H1 (cell line): ENCODE measurements around the gene RGS5. TPM values are rescaled to one million over a fixed set of nuclear protein-coding genes. Genes with fewer than 3 reads are reported as not detected.

ENCODE experiments used
- CTCF ChIA-PET: fragments of 300-600 bp; sonication (Branson Sonifier 250); formaldehyde crosslinking; loops from one replicate; lab custom pipeline; 2021; ENCODE audit not compliant: partially characterized antibody; lab: Charles Lee
- POLR2A ChIA-PET: fragments of 300-600 bp; sonication (Branson Sonifier 250); formaldehyde crosslinking; loops from one replicate; lab custom pipeline; 2021; ENCODE audit warnings: inconsistent platforms; ENCODE audit not compliant: partially characterized antibody; lab: Charles Lee
- DNase-seq, 2 experiments: peaks; one replicate each; pipeline versions ENCODE4 v3.0.0 to v3.0.0-alpha.2; 2010 to 2022; ENCODE audit warnings: low spot score in 2 of 2, low read depth in 1 of 2, mixed read lengths in 1 of 2
- FAIRE-seq: peaks from 2 replicates; lab custom pipeline; 2011; peaks lifted over from hg19 to GRCh38; lab: Jason Lieb, UNC
- H2AFZ ChIP-seq: 2 replicates; pipeline ENCODE4 v1.8.1; 2012; ENCODE audit warnings: low read length, inconsistent platforms
- H2AK5ac ChIP-seq: 2 replicates; pipeline ENCODE4 v1.6.1; 2013; ENCODE audit warnings: low read depth, low read length
- H2BK120ac ChIP-seq: replicated peaks from 2 replicates; pipeline ENCODE3; 2013; ENCODE audit warnings: low read depth, low read length, inconsistent platforms
- H2BK12ac ChIP-seq: 2 replicates; pipeline ENCODE4 v1.6.1; 2013; ENCODE audit warnings: low read depth, low read length
- H2BK15ac ChIP-seq: 2 replicates; pipeline ENCODE4 v1.6.1; 2013; ENCODE audit warnings: low read length
- H2BK20ac ChIP-seq: 2 replicates; pipeline ENCODE4 v1.6.1; 2013; ENCODE audit warnings: low read length
- H2BK5ac ChIP-seq: 2 replicates; pipeline ENCODE4 v1.6.1; 2013; ENCODE audit warnings: low read depth, low read length
- H3K14ac ChIP-seq: 2 replicates; pipeline ENCODE4 v1.6.1; 2013; ENCODE audit warnings: inconsistent platforms; ENCODE audit not compliant: insufficient read length
- H3K18ac ChIP-seq: 2 replicates; pipeline ENCODE4 v1.6.1; 2013; ENCODE audit warnings: low read length; ENCODE audit errors: extremely low read depth
- H3K23ac ChIP-seq: 2 replicates; pipeline ENCODE4 v1.6.1; 2013; ENCODE audit warnings: inconsistent platforms; ENCODE audit not compliant: insufficient read length
- H3K23me2 ChIP-seq: 2 replicates; pipeline ENCODE4 v1.6.1; 2013; ENCODE audit warnings: low read depth, low read length
- H3K27ac ChIP-seq: 2 replicates; pipeline ENCODE4 v1.6.1; 2011; ENCODE audit warnings: low read depth, low read length, inconsistent platforms
- H3K27me3 ChIP-seq, 4 experiments: replicated peaks in 1 of 4; 1 replicate in 1 of 4; 2 replicates in 3 of 4; pipeline versions ENCODE4 v1.6.1 to v1.8.1; 2011 to 2013; ENCODE audit warnings: low read length in 3 of 4, mild to moderate bottlenecking in 3 of 4, inconsistent platforms in 2 of 4, mixed read lengths in 2 of 4, moderate library complexity in 1 of 4; ENCODE audit not compliant: control insufficient read depth in 3 of 4, insufficient read depth in 3 of 4; ENCODE audit errors: extremely low read depth in 1 of 4
- H3K36me3 ChIP-seq, 4 experiments: 2 replicates each; pipeline versions ENCODE4 v1.6.1 to v1.8.1; 2011 to 2013; ENCODE audit warnings: mild to moderate bottlenecking in 4 of 4, low read length in 3 of 4, moderate library complexity in 2 of 4, control low read depth in 1 of 4, inconsistent platforms in 1 of 4; ENCODE audit not compliant: insufficient read depth in 4 of 4, control insufficient read depth in 2 of 4
- H3K4ac ChIP-seq: replicated peaks from 2 replicates; pipeline ENCODE3; 2013; ENCODE audit warnings: low read length, low read depth, mixed read lengths, inconsistent platforms; ENCODE audit not compliant: insufficient read length
- H3K4me1 ChIP-seq, 4 experiments: replicated peaks in 1 of 4; 1 replicate in 1 of 4; 2 replicates in 3 of 4; pipeline versions ENCODE4 v1.6.1 to v1.8.1; 2011 to 2013; ENCODE audit warnings: low read length in 3 of 4, inconsistent platforms in 2 of 4, mixed read lengths in 1 of 4; ENCODE audit not compliant: insufficient read depth in 4 of 4, control insufficient read depth in 3 of 4
- H3K4me2 ChIP-seq, 2 experiments: 2 replicates each; pipeline versions ENCODE4 v1.6.1 to v1.8.1; 2011 to 2013; ENCODE audit warnings: low read depth in 2 of 2, low read length in 2 of 2, control low read depth in 1 of 2, inconsistent platforms in 1 of 2, mild to moderate bottlenecking in 1 of 2; ENCODE audit not compliant: insufficient read depth in 1 of 2
- H3K4me3 ChIP-seq, 4 experiments: fragments of 200-600, 300-600 bp in 1 of 4; sonication (generic), shearing (Covaris generic), sonication (Bioruptor Twin) in 1 of 4; 2 replicates each; pipeline versions ENCODE4 v1.5.1 to v1.8.1; 2011 to 2016; ENCODE audit warnings: low read length in 4 of 4, low read depth in 3 of 4, control low read depth in 2 of 4, inconsistent platforms in 2 of 4, mild to moderate bottlenecking in 2 of 4, mixed read lengths in 1 of 4, moderate library complexity in 1 of 4; ENCODE audit not compliant: insufficient read depth in 2 of 4; ENCODE audit errors: extremely low read depth in 1 of 4
- H3K56ac ChIP-seq: replicated peaks from 2 replicates; pipeline ENCODE3; 2013; ENCODE audit warnings: low read depth, mild to moderate bottlenecking, mixed read lengths, low read length, inconsistent platforms; ENCODE audit not compliant: insufficient read length
- H3K79me1 ChIP-seq: 2 replicates; pipeline ENCODE4 v1.6.1; 2013; ENCODE audit warnings: low read depth, low read length, control low read depth
- H3K79me2 ChIP-seq, 2 experiments: 2 replicates each; pipeline versions ENCODE4 v1.6.1 to v1.8.1; 2012 to 2013; ENCODE audit warnings: low read length in 2 of 2, mild to moderate bottlenecking in 2 of 2, inconsistent platforms in 1 of 2; ENCODE audit not compliant: insufficient read depth in 2 of 2, control insufficient read depth in 1 of 2
- H3K9ac ChIP-seq, 4 experiments: replicated peaks in 1 of 4; 1 replicate in 1 of 4; 2 replicates in 3 of 4; pipeline versions ENCODE4 v1.6.1 to v1.8.1; 2011 to 2013; ENCODE audit warnings: low read depth in 3 of 4, low read length in 3 of 4, control low read depth in 2 of 4, mild to moderate bottlenecking in 2 of 4, moderate library complexity in 2 of 4, inconsistent platforms in 1 of 4; ENCODE audit errors: extremely low read depth in 1 of 4
- H3K9me3 ChIP-seq, 2 experiments: 2 replicates each; pipeline versions ENCODE4 v1.6.1 to v1.8.1; 2012 to 2013; ENCODE audit warnings: mild to moderate bottlenecking in 2 of 2, moderate library complexity in 2 of 2, control low read depth in 1 of 2, inconsistent platforms in 1 of 2, low read depth in 1 of 2, low read length in 1 of 2, mixed read lengths in 1 of 2; ENCODE audit not compliant: insufficient read depth in 2 of 2
- H4K20me1 ChIP-seq, 2 experiments: replicated peaks in 1 of 2; 2 replicates each; pipeline versions ENCODE3 to v1.8.1; 2011 to 2013; ENCODE audit warnings: inconsistent platforms in 2 of 2, low read length in 2 of 2, mild to moderate bottlenecking in 1 of 2; ENCODE audit not compliant: insufficient read depth in 2 of 2, control insufficient read depth in 1 of 2
- H4K5ac ChIP-seq: 2 replicates; pipeline ENCODE4 v1.6.1; 2013; ENCODE audit warnings: low read length, low read depth, mixed read lengths, inconsistent platforms; ENCODE audit not compliant: insufficient read length
- H4K8ac ChIP-seq: 2 replicates; pipeline ENCODE4 v1.8.0; 2013; ENCODE audit warnings: mild to moderate bottlenecking, moderate library complexity, low read length, inconsistent platforms; ENCODE audit not compliant: insufficient read depth; ENCODE audit errors: extremely low read depth
- H4K91ac ChIP-seq: replicated peaks from 2 replicates; pipeline ENCODE3; 2013; ENCODE audit warnings: low read length, mixed read lengths, inconsistent platforms; ENCODE audit not compliant: insufficient read length
- CBX8 ChIP-seq: fragments of 300-800, 300-1000 bp; sonication (generic); IDR thresholded peaks from 2 replicates; pipeline ENCODE4 v1.7.1; 2016; ENCODE audit warnings: low read depth, low read length, borderline replicate concordance
- CHD2 ChIP-seq: IDR thresholded peaks from 2 replicates; pipeline ENCODE4 v1.6.1; 2012; ENCODE audit warnings: low read length, improper control_type of control experiment
- EGR1 ChIP-seq: IDR thresholded peaks from 2 replicates; pipeline ENCODE4 v1.6.1; 2011; ENCODE audit warnings: low read depth, low read length, borderline replicate concordance
- JUN ChIP-seq: IDR thresholded peaks from 2 replicates; pipeline ENCODE4 v1.6.1; 2011; ENCODE audit warnings: low read depth, mild to moderate bottlenecking, improper control_type of control experiment, low read length
- JUND ChIP-seq: IDR thresholded peaks from 2 replicates; pipeline ENCODE4 v1.6.1; 2011; ENCODE audit warnings: mild to moderate bottlenecking, improper control_type of control experiment, low read length
- NRF1 ChIP-seq: IDR thresholded peaks from 2 replicates; pipeline ENCODE4 v1.6.1; 2011; ENCODE audit warnings: mild to moderate bottlenecking, low read depth, low read length, improper control_type of control experiment
- POLR2A ChIP-seq, 2 experiments: IDR thresholded peaks; 1 replicate in 1 of 2; 2 replicates in 1 of 2; pipeline ENCODE4 v1.6.1; 2011; ENCODE audit warnings: low read depth in 2 of 2, low read length in 2 of 2, mild to moderate bottlenecking in 2 of 2; ENCODE audit errors: control extremely low read depth in 1 of 2
- RAD21 ChIP-seq, 2 experiments: IDR thresholded peaks in 1 of 2; conservative IDR thresholded peaks in 1 of 2; 2 replicates each; pipeline ENCODE4 v1.6.1; 2011; ENCODE audit warnings: low read depth in 2 of 2, low read length in 2 of 2, improper control_type of control experiment in 1 of 2, inconsistent platforms in 1 of 2, mild to moderate bottlenecking in 1 of 2, moderate library complexity in 1 of 2
- RFX5 ChIP-seq: IDR thresholded peaks from 2 replicates; pipeline ENCODE4 v1.6.1; 2011; ENCODE audit warnings: low read depth, low read length, improper control_type of control experiment, borderline replicate concordance
- RXRA ChIP-seq: IDR thresholded peaks from 2 replicates; pipeline ENCODE4 v1.6.1; 2011; ENCODE audit warnings: low read depth, mild to moderate bottlenecking, low read length, moderate library complexity; ENCODE audit not compliant: insufficient read depth
- SP4 ChIP-seq: IDR thresholded peaks from 2 replicates; pipeline ENCODE4 v1.6.1; 2012; ENCODE audit warnings: low read length, inconsistent platforms
- TAF7 ChIP-seq: optimal IDR thresholded peaks from 2 replicates; pipeline ENCODE3; 2011; ENCODE audit warnings: low read depth, mild to moderate bottlenecking, inconsistent platforms, low read length, moderate library complexity, borderline replicate concordance
- TBP ChIP-seq: IDR thresholded peaks from 2 replicates; pipeline ENCODE4 v1.6.1; 2011; ENCODE audit warnings: low read depth, low read length, improper control_type of control experiment
- TEAD4 ChIP-seq: IDR thresholded peaks from 2 replicates; pipeline ENCODE4 v1.6.1; 2012; ENCODE audit warnings: low read depth, low read length, inconsistent platforms, mixed read lengths
- ZNF274 ChIP-seq: IDR thresholded peaks from 2 replicates; pipeline ENCODE4 v1.7.0; 2012; ENCODE audit warnings: low read length, borderline replicate concordance; ENCODE audit errors: extremely low read depth
- WGBS, 2 experiments: shearing (Covaris generic) in 1 of 2; methylation state at CpG; one replicate each; pipeline versions ENCODE4 v1.1.6 to v1.1.7; 2013 to 2015; ENCODE audit warnings: low lambda C conversion rate in 2 of 2, mixed read lengths in 2 of 2, inconsistent platforms in 1 of 2, low coverage in 1 of 2, missing lambda C conversion rate in 1 of 2; ENCODE audit not compliant: insufficient replicate concordance in 2 of 2, insufficient coverage in 1 of 2, insufficient read length in 1 of 2; ENCODE audit errors: extremely low coverage in 1 of 2, missing lambda C conversion rate in 1 of 2; 5-methylcytosine and 5-hydroxymethylcytosine counted together
- polyA plus RNA-seq, 7 experiments: library from polyadenylated mRNA; depleted of rRNA in 3 of 7; stranded (reverse) in 5 of 7; unstranded in 2 of 7; fragments of >200 nt in 5 of 7; fragments of 200-250 nt in 2 of 7; gene quantifications; 1 replicate in 5 of 7; 2 replicates in 1 of 7; 4 replicates in 1 of 7; pipeline versions ENCODE4 v1.2.1 to v1.2.3, GENCODE V29; 2011 to 2013; ENCODE audit warnings: missing spikeins in 2 of 7, mixed read lengths in 2 of 7
- total RNA-seq: library from RNA; stranded (reverse); fragmentation: NEBNext Ultra II Directional; extraction: Animal tissue kit (Norgen Biotek cat#: 25700); gene quantifications from 2 replicates; pipeline ENCODE4 v1.2.1, GENCODE V29; 2021

Gene RGS5
- total and polyA plus RNA-seq, 2 of the 8 experiments (the other 6 are each of a cell fraction or from before 2014, with no cell fraction given): 75.5 to 103 TPM

DNA sequence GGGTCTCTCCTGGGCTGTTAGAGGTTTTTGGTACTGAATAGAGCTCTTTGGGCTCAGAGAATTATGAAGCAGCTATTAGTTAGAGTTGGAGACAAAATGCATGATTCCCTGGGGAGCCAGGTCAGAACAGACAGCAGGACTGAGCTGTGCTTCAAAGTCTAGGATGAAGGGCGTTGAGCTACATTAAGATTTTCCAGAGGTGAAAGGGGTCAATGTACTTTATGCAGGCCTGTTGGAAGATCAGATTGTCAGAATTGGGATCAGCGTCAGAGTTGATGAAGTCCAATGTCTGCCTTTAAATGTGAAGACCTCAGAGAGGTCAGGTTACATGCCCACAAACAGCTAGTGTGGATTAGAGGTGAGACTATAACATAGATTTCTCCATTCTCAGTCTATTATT, 53.8 kb downstream of the RGS5 start:
- H2BK20ac ChIP-seq: no peak overlapping the region
- no peak overlapping the region for H3K4ac ChIP-seq
- H3K27ac ChIP-seq: no peak overlapping the region
- no peak overlapping the region for H3K9ac ChIP-seq
- H2BK5ac ChIP-seq: no peak overlapping the region
- H3K27me3 ChIP-seq: peaks cover 0 to 1% (median 0%) of the 10 kb centered on the region in 4 experiments; a peak in 1 of 7 replicates
- no peaks in the 10 kb centered on the region for H3K23me2 ChIP-seq
- no peak overlapping the region for H2BK12ac ChIP-seq
- WGBS, 2 experiments: 100% methylated on average over 2 of the region's 2 CpGs; no CpG with 5 or more reads in 1 of the 2 experiments
- no peak overlapping the region for H2AK5ac ChIP-seq
- H4K20me1 ChIP-seq: no peaks in the 10 kb centered on the region
- no peak overlapping the region for H3K56ac ChIP-seq
- no peak overlapping the region for H3K4me2 ChIP-seq
- no peaks in the 10 kb centered on the region for H3K9me3 ChIP-seq
- no peak overlapping the region for H4K8ac ChIP-seq
- H2BK15ac ChIP-seq: no peak overlapping the region
- no peak overlapping the region for H4K91ac ChIP-seq
- no peak overlapping the region for H3K14ac ChIP-seq
- no peak for DNase-seq
- H4K5ac ChIP-seq: no peak overlapping the region
- no peak overlapping the region for H2AFZ ChIP-seq
- H3K18ac ChIP-seq: no peak overlapping the region
- ChIA-PET POLR2A (no interaction called here), CTCF (interaction anchor here (1.7 kb wide), 1 partner anchor 76 kb away, joined by 6 read pairs; no protein-coding TSS in a partner anchor)
- H2BK120ac ChIP-seq: no peak overlapping the region
- no peaks in the 10 kb centered on the region for H3K79me2 ChIP-seq
- no peak overlapping the region for H3K4me3 ChIP-seq
- no peaks in the 10 kb centered on the region for H3K79me1 ChIP-seq
- FAIRE-seq: no peak
- no peak overlapping the region for H3K23ac ChIP-seq
- H3K36me3 ChIP-seq: peaks cover 0 to 5% (median 0%) of the 10 kb centered on the region in 4 experiments; a peak in 3 of 8 replicates
- no peaks in the 10 kb centered on the region for H3K4me1 ChIP-seq
- TF ChIP-seq SP4: no peak
- TF ChIP-seq TAF7: no peak
- no peak for TF ChIP-seq ZNF274
- TF ChIP-seq POLR2A (IDR thresholded peaks at IDR 0.05; ENCODE audit: control extremely low read depth in 1 of 2, low read depth in 2 of 2, low read length in 2 of 2): no peak
- no peak for TF ChIP-seq EGR1
- TF ChIP-seq CHD2: no peak
- TF ChIP-seq RFX5: no peak
- no peak for TF ChIP-seq RXRA
- no peak for TF ChIP-seq TBP
- TF ChIP-seq NRF1: no peak
- no peak for TF ChIP-seq TEAD4
- no peak for TF ChIP-seq JUN
- no peak for TF ChIP-seq CBX8
- TF ChIP-seq RAD21 (IDR thresholded peaks at IDR 0.05 in 1 of 2, conservative IDR thresholded peaks at IDR 0.05 in 1 of 2; ENCODE audit: low read depth in 2 of 2, low read length in 2 of 2): no peak
- TF ChIP-seq JUND: no peak
